Measurements from ENCODE around the gene IDH3A. TPM values are rescaled to one million over a fixed set of nuclear protein-coding genes. Genes with fewer than 3 reads are reported as not detected.

Gene IDH3A
- total and polyA plus RNA-seq, 12 donors, result 110 to 509 (median 450) TPM

GRCh38 chr15:78110096-78110495, 39.1 kb upstream of the IDH3A start:
- Histone ChIP-seq H3K27ac (no peak overlapping the region), H3K27me3 (no peaks in the 10 kb centered on the region), H3K36me3 (no peaks in the 10 kb centered on the region), H3K4me3 (no peak overlapping the region), H3K4me1 (peaks cover 0 to 23% (median 0%) of the 10 kb centered on the region in 9 donors), H3K9me3 (no peaks in the 10 kb centered on the region)
- intact Hi-C loops (cut with DNase I), result loop anchor here (2.0 to 10.0 kb wide), 10 partner anchors 72 to 315 kb away; no protein-coding TSS in a partner anchor
- TF ChIP-seq CTCF (IDR thresholded peaks at IDR 0.05), result no peak
- ATAC-seq (no peak), DNase-seq (no peak)
- 93 to 94% methylated on average over 6 of the region's 6 CpGs for WGBS, 2 donors

- no peak for TF ChIP-seq CTCF (IDR thresholded peaks at IDR 0.05)
- no peak for DNase-seq
- ATAC-seq, result no peak
These were observed 38.2 kb upstream of the IDH3A start for GRCh38 chr15:78110916-78111475.

GRCh38 chr15:78111788-78112187, 37.4 kb upstream of the IDH3A start:
- TF ChIP-seq CTCF (IDR thresholded peaks at IDR 0.05), result no peak
- ATAC-seq, result no peak
- no peak overlapping the region for H3K4me3 ChIP-seq
- H3K27ac ChIP-seq, result no peak overlapping the region
- no peaks in the 10 kb centered on the region for H3K27me3 ChIP-seq
- 85 to 92% methylated on average over 3 of the region's 3 CpGs for WGBS, 2 donors
- intact Hi-C loops (cut with DNase I), result loop anchor here (2.0 to 10.0 kb wide), 12 partner anchors 71 to 313 kb away; no protein-coding TSS in a partner anchor
- no peaks in the 10 kb centered on the region for H3K36me3 ChIP-seq
- no peaks in the 10 kb centered on the region for H3K9me3 ChIP-seq
- no peak for DNase-seq
- H3K4me1 ChIP-seq, result peaks cover 0 to 9% (median 0%) of the 10 kb centered on the region in 9 donors

More at GRCh38 chr15:78110916-78111475, 38.2 kb upstream of the IDH3A start:
- intact Hi-C loops (cut with DNase I), result loop anchor here (2.0 to 10.0 kb wide), 10 partner anchors 71 to 314 kb away; no protein-coding TSS in a partner anchor
- no peaks in the 10 kb centered on the region for H3K36me3 ChIP-seq
- no peak overlapping the region for H3K27ac ChIP-seq
- peaks cover 0 to 14% (median 0%) of the 10 kb centered on the region in 9 donors for H3K4me1 ChIP-seq
- 92 to 94% methylated on average over 10 of the region's 10 CpGs for WGBS, 2 donors
- H3K9me3 ChIP-seq, result no peaks in the 10 kb centered on the region
- H3K27me3 ChIP-seq, result no peaks in the 10 kb centered on the region
- no peak overlapping the region for H3K4me3 ChIP-seq

GRCh38 chr15:78112551-78112950, 36.6 kb upstream of the IDH3A start:
- no peaks in the 10 kb centered on the region for H3K9me3 ChIP-seq
- intact Hi-C loops (cut with DNase I), result loop anchor here (2.0 to 10.0 kb wide), 10 partner anchors 70 to 312 kb away; no protein-coding TSS in a partner anchor
- H3K36me3 ChIP-seq, result no peaks in the 10 kb centered on the region
- no peak for ATAC-seq
- DNase-seq, result no peak
- no peaks in the 10 kb centered on the region for H3K27me3 ChIP-seq
- WGBS, 2 donors, result 65 to 69% methylated on average over 3 of the region's 3 CpGs
- TF ChIP-seq CTCF (IDR thresholded peaks at IDR 0.05), result no peak
- no peak overlapping the region for H3K27ac ChIP-seq
- no peak overlapping the region for H3K4me3 ChIP-seq
- peaks cover 0 to 9% (median 0%) of the 10 kb centered on the region in 9 donors for H3K4me1 ChIP-seq
